B cell (primary cell): ENCODE data around the gene FATE1. TPM values are rescaled to one million over a fixed set of nuclear protein-coding genes. Genes with fewer than 3 reads are reported as not detected.

Experiments
- ATAC-seq: fragments of 200-7000 bp; cut with Tn5 transposase; one replicate; pipeline ENCODE4 v1.10.0; 2021; ENCODE audit warnings: low read depth, mild to moderate bottlenecking, moderate number of reproducible peaks, moderate library complexity
- CTCF ChIA-PET: fragments of 350-600 bp; sonication (Branson Sonifier 250); formaldehyde crosslinking; loops from one replicate; lab custom pipeline; 2021; ENCODE audit warnings: antibody characterized with exemption, inconsistent platforms; lab: Charles Lee
- POLR2A ChIA-PET: fragments of 350-600 bp; sonication (Branson Sonifier 250); formaldehyde crosslinking; loops from one replicate; lab custom pipeline; 2021; ENCODE audit warnings: antibody characterized with exemption; lab: Charles Lee
- DNase-seq: peaks from one replicate; pipeline ENCODE4 v3.0.0; 2013
- H2AFZ ChIP-seq: 2 replicates; pipeline ENCODE4 v1.6.1; 2012; ENCODE audit warnings: mild to moderate bottlenecking, low read depth, low read length; ENCODE audit not compliant: insufficient read depth, poor library complexity, severe bottlenecking
- H3K27ac ChIP-seq, 2 donors: 1 replicate in 1 of 2; 2 replicates in 1 of 2; pipeline ENCODE4 v1.5.1; 2012 to 2013; ENCODE audit warnings: low read length in 2 of 2, mild to moderate bottlenecking in 2 of 2, moderate library complexity in 1 of 2
- H3K27me3 ChIP-seq, 4 experiments: fragments of 200-600 bp in 1 of 4; sonication (generic) in 1 of 4; replicated peaks in 1 of 4; 1 replicate in 2 of 4; 2 replicates in 2 of 4; pipeline versions ENCODE4 v1.6.1 to v1.7.0; 2013 to 2016; ENCODE audit warnings: low read length in 3 of 4, mild to moderate bottlenecking in 2 of 4, mixed read lengths in 1 of 4, moderate library complexity in 1 of 4; ENCODE audit not compliant: insufficient read depth in 4 of 4, control insufficient read depth in 3 of 4; ENCODE audit errors: control extremely low read depth in 1 of 4
- H3K36me3 ChIP-seq, 2 experiments: replicated peaks in 1 of 2; 1 replicate in 1 of 2; 2 replicates in 1 of 2; pipeline versions ENCODE4 v1.6.1 to v1.7.1; 2013; ENCODE audit warnings: low read length in 1 of 2; ENCODE audit not compliant: insufficient read depth in 2 of 2, control insufficient read depth in 1 of 2; ENCODE audit errors: control extremely low read depth in 1 of 2, extremely low read depth in 1 of 2
- H3K4me1 ChIP-seq, 2 donors: fragments of 200-600 bp in 1 of 2; sonication (generic) in 1 of 2; 1 replicate in 1 of 2; 2 replicates in 1 of 2; pipeline versions ENCODE4 v1.5.1 to v1.6.1; 2013 to 2017; ENCODE audit warnings: low read length in 2 of 2; ENCODE audit not compliant: control insufficient read depth in 2 of 2, insufficient read depth in 2 of 2
- H3K4me2 ChIP-seq: replicated peaks from 2 replicates; pipeline ENCODE3; 2012; ENCODE audit warnings: mild to moderate bottlenecking, low read depth, low read length; ENCODE audit not compliant: poor library complexity, severe bottlenecking
- H3K4me3 ChIP-seq, 5 experiments: fragments of 200-600 bp in 1 of 5; sonication (generic) in 1 of 5; 1 replicate in 3 of 5; 2 replicates in 2 of 5; pipeline versions ENCODE4 v1.5.1 to v1.7.0; 2011 to 2016; ENCODE audit warnings: low read length in 4 of 5, mild to moderate bottlenecking in 4 of 5, low read depth in 2 of 5, control low read depth in 1 of 5, moderate library complexity in 1 of 5; ENCODE audit not compliant: insufficient read depth in 1 of 5; ENCODE audit errors: control extremely low read depth in 1 of 5, extremely low read depth in 1 of 5
- H3K79me2 ChIP-seq: fragments of 200-600 bp; sonication (generic); one replicate; pipeline ENCODE4 v1.6.0; 2016; ENCODE audit warnings: low read length; ENCODE audit not compliant: control insufficient read depth, insufficient read depth
- H3K9ac ChIP-seq: fragments of 200-600 bp; sonication (generic); 2 replicates; pipeline ENCODE4 v1.6.1; 2017; ENCODE audit warnings: mild to moderate bottlenecking, low read length, moderate library complexity
- H3K9me3 ChIP-seq, 3 donors: one replicate each; pipeline versions ENCODE4 v1.6.1 to v1.7.1; 2013; ENCODE audit warnings: low read length in 2 of 3; ENCODE audit not compliant: control insufficient read depth in 2 of 3, insufficient read depth in 1 of 3; ENCODE audit errors: control extremely low read depth in 1 of 3
- H4K20me1 ChIP-seq: 2 replicates; pipeline ENCODE4 v1.6.0; 2012; ENCODE audit warnings: mild to moderate bottlenecking, low read length; ENCODE audit not compliant: insufficient read depth, control insufficient read depth, poor library complexity, severe bottlenecking
- H3K27ac Mint-ChIP-seq: one replicate; pipeline ENCODE4 v1.8.0; 2021; ENCODE audit warnings: mixed read lengths
- H3K27me3 Mint-ChIP-seq: one replicate; pipeline ENCODE4 v1.8.0; 2021; ENCODE audit warnings: mixed read lengths
- H3K4me1 Mint-ChIP-seq: one replicate; pipeline ENCODE4 v1.8.0; 2021; ENCODE audit warnings: mixed read lengths
- H3K4me3 Mint-ChIP-seq: one replicate; pipeline ENCODE4 v1.8.0; 2021; ENCODE audit warnings: mixed read lengths
- H3K9me3 Mint-ChIP-seq: one replicate; pipeline ENCODE4 v1.8.0; 2022; ENCODE audit warnings: mixed read lengths; ENCODE audit not compliant: insufficient read depth
- CTCF ChIP-seq: fragments of 200-600 bp; IDR thresholded peaks from one replicate; pipeline ENCODE4 v1.8.0; 2022; ENCODE audit warnings: antibody characterized with exemption, mild to moderate bottlenecking
- EZH2 ChIP-seq: IDR thresholded peaks from 2 replicates; pipeline ENCODE4 v1.6.1; 2012; ENCODE audit warnings: borderline replicate concordance, low read depth, mild to moderate bottlenecking, moderate library complexity, low read length; ENCODE audit not compliant: insufficient read depth, poor library complexity, severe bottlenecking
- WGBS: methylation state at CpG from one replicate; pipeline ENCODE4 v1.1.5; 2013; ENCODE audit warnings: missing lambda C conversion rate; ENCODE audit not compliant: insufficient coverage; 5-methylcytosine and 5-hydroxymethylcytosine counted together
- intact Hi-C: fragments of 100-400 bp; cut with micrococcal nuclease; formaldehyde crosslinking; loops from one replicate; pipeline ENCODE4 v1.10.0; 2022
- polyA minus RNA-seq: library from RNA; depleted of rRNA, polyadenylated mRNA; stranded (reverse); fragments of >200 nt; gene quantifications from 2 replicates; pipeline ENCODE4 v1.2.3, GENCODE V29; 2012
- polyA plus RNA-seq: library from polyadenylated mRNA; depleted of rRNA; stranded (reverse); fragments of >200 nt; gene quantifications from 2 replicates; pipeline ENCODE4 v1.2.3, GENCODE V29; 2012
- total RNA-seq, 2 donors: library from RNA; stranded (reverse); fragments of 120-200 nt in 1 of 2; gene quantifications; 1 replicate in 1 of 2; 2 replicates in 1 of 2; pipeline versions ENCODE4 v1.2.3 to v1.2.4, GENCODE V29; 2013 to 2022

The FATE1 gene
- total RNA-seq (not detected in 2 replicates), polyA plus RNA-seq (not detected in 2 replicates), polyA minus RNA-seq (not detected in 2 replicates)
- total RNA-seq (2013), result 0.05 TPM

- no peaks in the 10 kb centered on the region for H3K27me3 Mint-ChIP-seq
- Histone ChIP-seq H3K4me3 (no peak within 1 kb of the TSS), H4K20me1 (no peaks in the 10 kb centered on the region), H3K9me3 (no peaks in the 10 kb centered on the region), H3K27ac (no peak within 1 kb of the TSS), H3K27me3 (no peaks in the 10 kb centered on the region), H3K4me2 (no peak within 1 kb of the TSS), H3K79me2 (no peaks in the 10 kb centered on the region), H2AFZ (no peak within 1 kb of the TSS), H3K4me1 (no peaks in the 10 kb centered on the region), H3K36me3 (no peaks in the 10 kb centered on the region), H3K9ac (no peak within 1 kb of the TSS)
- WGBS, result no CpG with 5 or more reads among the region's 3 CpGs
- POLR2A ChIA-PET, result no interaction called here
- H3K9me3 Mint-ChIP-seq, result no peaks in the 10 kb centered on the region
- CTCF ChIA-PET, result no interaction called here
- no peak for TF ChIP-seq CTCF
- no peak for TF ChIP-seq EZH2
- H3K4me3 Mint-ChIP-seq, result no peak within 1 kb of the TSS
- H3K4me1 Mint-ChIP-seq, result no peaks in the 10 kb centered on the region
- DNase-seq (no peak), ATAC-seq (no peak)
- intact Hi-C loops, result no loop called here
- no peak within 1 kb of the TSS for H3K27ac Mint-ChIP-seq
Measured at GRCh38 chrX:151715752-151716151, at the start of gene FATE1. Gene FATE1, plus strand, starts transcription at chrX:151716035. Its CDS starts 85 bp downstream, at chrX:151716120.

- WGBS, result 69% methylated on average over 3 of the region's 6 CpGs
- Mint-ChIP-seq H3K4me3 (no peak overlapping the region), H3K9me3 (no peaks in the 10 kb centered on the region), H3K27me3 (no peaks in the 10 kb centered on the region), H3K4me1 (no peaks in the 10 kb centered on the region), H3K27ac (no peak overlapping the region)
- Histone ChIP-seq H3K4me1 (no peaks in the 10 kb centered on the region), H3K9me3 (no peaks in the 10 kb centered on the region), H2AFZ (no peak overlapping the region), H3K9ac (no peak overlapping the region), H3K4me2 (no peak overlapping the region), H3K36me3 (no peaks in the 10 kb centered on the region), H3K4me3 (no peak overlapping the region), H3K27me3 (no peaks in the 10 kb centered on the region), H3K27ac (no peak overlapping the region), H3K79me2 (no peaks in the 10 kb centered on the region), H4K20me1 (no peaks in the 10 kb centered on the region)
- ChIA-PET POLR2A (no interaction called here), CTCF (no interaction called here)
- TF ChIP-seq CTCF (no peak), EZH2 (no peak)
- ATAC-seq (no peak), DNase-seq (no peak)
- intact Hi-C loops, result no loop called here
Measured at GRCh38 chrX:151675121-151675746, 40.6 kb upstream of the FATE1 start.
